SK-N-MC (cell line): Measurements from ENCODE around the gene ETV3.

Source experiments
- EZH2 ChIP-seq: fragments of 200-600 bp; sonication (generic); IDR thresholded peaks from one replicate; pipeline ENCODE4 v1.6.1; 2017; ENCODE audit warnings: antibody characterized with exemption
- FOXP2 ChIP-seq: optimal IDR thresholded peaks from 2 replicates; pipeline ENCODE3; 2011; ENCODE audit warnings: mild to moderate bottlenecking, moderate library complexity; ENCODE audit not compliant: insufficient read depth; ENCODE audit errors: extremely low read length, control extremely low read depth
- POLR2AphosphoS5 ChIP-seq: IDR thresholded peaks from 2 replicates; pipeline ENCODE4 v1.6.1; 2012; ENCODE audit warnings: mild to moderate bottlenecking, low read depth, low read length, borderline replicate concordance

DNA sequence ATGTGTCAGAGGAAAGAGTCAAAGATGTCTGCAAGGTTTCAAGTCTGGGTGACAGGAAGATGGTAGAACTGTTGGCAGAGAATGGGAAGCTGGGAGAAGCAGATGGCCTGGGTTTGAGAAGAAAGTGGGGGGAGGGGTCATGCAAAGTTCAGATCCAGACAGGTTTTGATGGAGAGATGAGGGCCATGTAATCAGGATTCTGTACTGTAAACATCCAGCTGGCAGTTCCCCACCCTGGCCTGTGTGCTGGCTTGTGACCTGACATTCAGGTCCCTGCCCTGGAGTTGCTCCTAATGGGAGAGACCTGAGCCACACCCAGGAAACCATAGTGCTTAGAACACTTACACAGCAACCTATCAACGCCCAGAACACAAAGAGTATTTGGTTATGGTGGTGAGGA, 15.6 kb upstream of the ETV3 start:
- TF ChIP-seq EZH2, result no peak
- TF ChIP-seq POLR2AphosphoS5, result no peak
- no peak for TF ChIP-seq FOXP2
